ENCODE results near the gene COL4A1.
A peak's percentile ranks its signal among the peaks of the same experiment; 100 is the strongest.
"Not testable (repeated sequence)": the region's sequence is repeated elsewhere in the genome, so short reads cannot be mapped to it uniquely, and the experiment has no call there.

- peak in 1 of 4 experiments; percentile 21 for TF ChIP-seq CTCF (IDR thresholded peaks at IDR 0.05)
- TF ChIP-seq POLR2A, POLR2AphosphoS5, EP300 (IDR thresholded peaks at IDR 0.05): not testable (repeated sequence)
Measured at GRCh38 chr13:110112379-110112778, 194.6 kb downstream of the COL4A1 start.

Data from gastroesophageal sphincter (tissue), 3 donors.